Osteocyte (in vitro differentiated cells): ENCODE data around the gene KDM4C. TPM values are rescaled to one million over a fixed set of nuclear protein-coding genes. Genes with fewer than 3 reads are reported as not detected.

Experiments used
- DNase-seq: peaks from one replicate; pipeline ENCODE4 v3.0.0; 2021; ENCODE audit warnings: mixed read lengths; ENCODE audit not compliant: unreplicated experiment; ENCODE audit errors: extremely low spot score
- H3K27ac Mint-ChIP-seq: one replicate; pipeline ENCODE4 v1.8.0; 2021; ENCODE audit warnings: mild to moderate bottlenecking, mixed read lengths; ENCODE audit not compliant: unreplicated experiment
- H3K27me3 Mint-ChIP-seq: one replicate; pipeline ENCODE4 v1.8.0; 2021; ENCODE audit warnings: mixed read lengths; ENCODE audit not compliant: unreplicated experiment
- H3K36me3 Mint-ChIP-seq: one replicate; pipeline ENCODE4 v1.8.0; 2021; ENCODE audit warnings: mixed read lengths; ENCODE audit not compliant: unreplicated experiment
- H3K4me1 Mint-ChIP-seq: one replicate; pipeline ENCODE4 v1.8.0; 2021; ENCODE audit warnings: mixed read lengths; ENCODE audit not compliant: unreplicated experiment
- H3K4me3 Mint-ChIP-seq: one replicate; pipeline ENCODE4 v1.8.0; 2021; ENCODE audit warnings: mild to moderate bottlenecking, moderate library complexity, mixed read lengths; ENCODE audit not compliant: unreplicated experiment
- H3K9me3 Mint-ChIP-seq: one replicate; pipeline ENCODE4 v1.8.0; 2021; ENCODE audit warnings: mixed read lengths; ENCODE audit not compliant: unreplicated experiment
- CTCF ChIP-seq: fragments of 200-600 bp; sonication (generic); IDR thresholded peaks from 2 replicates; pipeline ENCODE4 v1.5.0; 2021; ENCODE audit warnings: antibody characterized with exemption, mild to moderate bottlenecking, moderate library complexity
- total RNA-seq: library from RNA; stranded (reverse); gene quantifications from 2 replicates; pipeline ENCODE4 v1.2.1, GENCODE V29; 2021

KDM4C gene
- total RNA-seq, 1 donor from 2014 or later = 25.3 TPM

- no peaks in the 10 kb centered on the region for H3K27me3 Mint-ChIP-seq
- peaks cover 5% of the 10 kb centered on the region for H3K36me3 Mint-ChIP-seq
- DNase-seq = no peak
- H3K4me1 Mint-ChIP-seq = peaks cover 21% of the 10 kb centered on the region
- H3K4me3 Mint-ChIP-seq = no peak overlapping the region
- H3K27ac Mint-ChIP-seq = no peak overlapping the region
- TF ChIP-seq CTCF = no peak
- H3K9me3 Mint-ChIP-seq = no peaks in the 10 kb centered on the region
Observed at GRCh38 chr9:7145361-7146069, 387.7 kb downstream of the KDM4C start.

- peaks cover 24% of the 10 kb centered on the region for H3K4me1 Mint-ChIP-seq
- peaks cover 5% of the 10 kb centered on the region for H3K36me3 Mint-ChIP-seq
- no peak overlapping the region for H3K27ac Mint-ChIP-seq
- TF ChIP-seq CTCF = no peak
- no peaks in the 10 kb centered on the region for H3K9me3 Mint-ChIP-seq
- H3K4me3 Mint-ChIP-seq = no peak overlapping the region
- H3K27me3 Mint-ChIP-seq = no peaks in the 10 kb centered on the region
- no peak for DNase-seq
Observed at GRCh38 chr9:7146582-7146981, 388.8 kb downstream of the KDM4C start.

- no peak for DNase-seq
- no peak overlapping the region for H3K4me3 Mint-ChIP-seq
- H3K27me3 Mint-ChIP-seq = no peaks in the 10 kb centered on the region
- H3K4me1 Mint-ChIP-seq = peaks cover 24% of the 10 kb centered on the region
- no peaks in the 10 kb centered on the region for H3K36me3 Mint-ChIP-seq
- TF ChIP-seq CTCF = no peak
- no peaks in the 10 kb centered on the region for H3K9me3 Mint-ChIP-seq
- no peak overlapping the region for H3K27ac Mint-ChIP-seq
Observed at GRCh38 chr9:7147121-7148090, 389.6 kb downstream of the KDM4C start.

GRCh38 chr9:7148243-7148765 is 390.5 kb downstream of the KDM4C start:
- Mint-ChIP-seq H3K9me3 (no peaks in the 10 kb centered on the region), H3K27ac (no peak overlapping the region), H3K27me3 (no peaks in the 10 kb centered on the region), H3K4me3 (no peak overlapping the region), H3K36me3 (no peaks in the 10 kb centered on the region), H3K4me1 (peaks cover 24% of the 10 kb centered on the region)
- TF ChIP-seq CTCF = no peak
- DNase-seq = no peak

- Mint-ChIP-seq H3K4me3 (no peak overlapping the region), H3K9me3 (no peaks in the 10 kb centered on the region), H3K4me1 (peaks cover 24% of the 10 kb centered on the region), H3K27ac (no peak overlapping the region), H3K27me3 (no peaks in the 10 kb centered on the region), H3K36me3 (no peaks in the 10 kb centered on the region)
- TF ChIP-seq CTCF = no peak
- no peak for DNase-seq
Observed at GRCh38 chr9:7149258-7149657, 391.5 kb downstream of the KDM4C start.
